Activated T-cell treated with anti-CD3 and anti-CD28 coated beads for 1 hour (primary cell): ENCODE measurements around the gene GALNS.

ENCODE experiments used
- DNase-seq: peaks from one replicate; pipeline ENCODE4 v3.0.0-alpha.2; 2020; ENCODE audit warnings: low read depth

Gene GALNS

DNA sequence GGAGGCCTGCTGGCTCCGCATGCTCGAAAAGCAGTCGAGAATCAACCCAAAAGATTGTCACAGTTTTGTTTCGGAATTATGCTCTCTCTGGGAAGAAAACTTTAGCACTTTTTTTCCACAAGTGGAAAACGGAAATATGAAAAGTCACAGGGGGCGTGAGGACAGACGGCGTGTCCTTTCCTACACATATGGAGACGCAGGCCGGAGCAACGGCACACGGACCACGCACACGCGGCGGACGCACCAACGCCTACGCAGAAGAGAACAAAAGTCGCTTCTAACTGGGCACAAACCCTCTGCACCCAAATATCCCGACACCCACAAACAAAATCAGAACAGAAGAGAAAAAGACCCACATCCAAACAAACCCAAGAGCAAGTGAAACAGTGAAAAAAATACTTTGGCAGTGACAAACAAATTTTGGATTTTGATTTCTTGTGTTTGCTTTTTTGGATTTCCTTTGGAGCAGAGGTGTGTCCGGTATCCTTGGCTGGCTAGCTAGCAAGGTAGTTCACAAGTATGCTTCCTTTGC lies 19.0 kb upstream of the GALNS start:
- DNase-seq: no peak

DNA sequence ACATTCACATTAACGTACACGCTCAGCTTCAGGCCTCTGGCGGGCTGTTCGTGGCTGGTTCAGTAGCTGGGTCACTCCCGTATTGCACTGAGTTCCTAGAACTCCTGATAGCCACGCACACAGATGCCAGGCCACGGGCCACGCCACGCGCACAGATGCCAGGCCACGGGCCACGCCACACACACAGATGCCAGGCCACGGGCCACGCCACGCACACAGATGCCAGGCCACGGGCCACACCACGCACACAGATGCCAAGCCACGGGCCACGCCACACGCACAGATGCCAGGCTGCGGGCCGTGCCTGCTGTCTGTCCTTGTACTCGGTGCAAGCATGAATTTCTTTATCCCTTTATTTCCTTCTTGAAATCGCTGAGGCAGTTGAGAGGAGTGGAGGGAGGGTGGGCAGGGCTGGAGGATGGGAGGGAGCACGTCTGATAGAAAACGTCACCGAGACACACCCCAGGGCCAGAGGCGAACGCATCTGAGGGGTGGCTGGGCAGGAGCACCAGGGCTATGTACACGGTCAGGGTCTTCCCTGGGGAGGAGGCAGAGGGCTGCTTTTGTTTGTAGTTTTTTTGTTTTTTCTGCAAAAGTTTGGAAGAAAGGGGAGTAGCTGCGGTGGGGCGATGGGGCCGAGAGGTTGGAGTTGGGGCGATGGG lies 18.3 kb upstream of the GALNS start:
- DNase-seq: no peak

GRCh38 chr16:88872650-88873331 lies 16.0 kb upstream of the GALNS start:
- no peak for DNase-seq

- DNase-seq: no peak
Observed at GRCh38 chr16:88871730-88872416, 15.1 kb upstream of the GALNS start.

DNA sequence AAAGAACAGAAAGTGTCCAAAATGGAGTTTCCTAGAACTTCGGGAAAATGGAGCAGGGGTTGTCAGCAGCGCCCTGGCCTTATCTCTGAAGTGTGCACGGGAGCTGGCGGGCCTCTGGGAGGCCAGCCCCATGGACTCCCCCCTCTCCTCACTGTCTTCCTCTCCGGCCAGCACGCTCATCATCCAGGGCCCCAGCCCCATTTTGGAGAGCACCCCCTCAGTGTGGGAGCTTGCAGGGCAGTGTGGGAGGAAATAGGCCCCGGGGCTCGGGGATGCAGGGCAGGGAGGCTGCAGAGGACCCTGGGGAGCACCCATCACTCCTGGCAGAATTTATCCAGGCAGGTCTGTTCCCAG lies 14.6 kb upstream of the GALNS start:
- DNase-seq: no peak

DNA sequence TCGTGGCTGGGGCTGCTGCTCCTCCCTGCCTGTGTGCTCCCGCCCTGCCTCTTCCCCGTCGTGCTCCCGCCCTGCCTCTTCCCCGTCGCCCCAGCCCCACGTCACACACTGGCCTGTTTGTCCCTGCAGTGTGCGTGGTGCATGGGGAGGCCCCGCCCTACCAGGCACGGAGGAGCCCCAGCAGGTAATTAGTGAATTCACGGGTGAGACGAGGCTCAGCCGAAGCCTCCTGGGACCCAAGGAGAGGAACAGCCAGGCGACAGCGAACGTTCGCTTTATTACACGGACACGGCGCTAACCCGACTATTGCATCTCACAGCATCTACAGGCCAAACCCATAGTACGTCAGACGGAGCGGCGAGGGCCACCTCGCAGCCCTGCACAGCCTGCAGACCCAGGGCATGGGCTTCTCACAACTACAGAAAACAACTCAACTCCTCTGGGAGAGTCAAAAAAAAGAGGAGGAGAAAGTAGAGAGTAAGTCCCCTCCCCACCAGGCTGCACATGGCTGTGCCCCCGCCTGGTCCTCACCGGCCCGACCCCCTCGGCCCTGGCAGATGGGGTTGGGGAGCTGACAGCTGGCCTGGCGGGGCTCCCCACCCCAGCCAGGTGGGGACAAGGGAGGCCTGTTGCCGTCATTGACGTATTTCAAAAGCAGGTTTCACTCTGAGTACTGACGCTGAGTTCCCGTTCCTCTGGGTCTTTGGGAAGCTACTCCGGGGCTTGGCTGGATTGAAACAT lies 14.0 kb upstream of the GALNS start:
- no peak for DNase-seq

GRCh38 chr16:88869673-88869980 lies 12.9 kb upstream of the GALNS start:
- DNase-seq: no peak

- DNase-seq: no peak
Observed at GRCh38 chr16:88868974-88869672, 12.4 kb upstream of the GALNS start.

GRCh38 chr16:88867581-88868246 lies 11.0 kb upstream of the GALNS start:
- no peak for DNase-seq

DNA sequence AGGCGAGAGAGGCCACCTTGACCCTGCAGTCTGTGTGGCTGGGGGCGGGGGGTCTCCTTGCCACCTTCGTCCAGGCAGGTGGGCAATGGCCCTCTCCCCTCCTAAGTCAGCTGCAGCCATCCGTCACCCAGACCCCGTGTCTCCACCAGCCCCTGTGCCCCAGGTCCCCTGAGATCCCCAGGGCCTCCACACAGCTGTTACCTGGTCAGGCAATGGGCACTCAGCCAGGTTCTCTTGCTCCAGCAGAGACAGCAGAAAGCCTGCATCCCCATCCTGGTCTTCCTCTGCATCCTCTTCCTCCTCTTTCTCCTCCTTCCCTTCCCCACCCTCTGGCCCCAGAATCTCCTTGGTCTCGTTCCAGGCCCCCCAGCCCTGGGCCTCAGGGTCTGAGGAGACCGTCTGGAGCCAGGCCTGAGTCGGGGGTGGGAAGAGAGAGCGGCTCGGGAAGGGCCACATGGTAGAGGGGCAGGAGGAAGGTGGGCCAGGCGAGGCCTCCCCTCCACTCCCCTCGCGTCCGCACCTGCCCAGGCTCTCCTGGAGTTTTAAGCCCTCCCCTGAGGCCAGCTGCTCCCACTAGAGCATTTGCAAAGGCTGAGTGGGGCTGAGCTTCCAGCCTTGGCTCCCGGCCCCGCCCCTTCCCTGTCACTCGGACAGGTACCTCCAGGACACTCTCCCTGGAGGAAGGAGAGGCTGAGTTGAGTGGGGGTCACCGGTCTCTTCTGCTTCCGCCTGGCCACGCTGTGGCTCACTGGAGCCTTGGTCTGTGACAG lies 9.6 kb upstream of the GALNS start, which contains the start of gene PABPN1L:
PABPN1L (minus strand) TSS at position 510 of the 770 bp plus-strand sequence; CDS start at position 456, 54 bp downstream.
- DNase-seq: no peak

- no peak for DNase-seq
Observed at GRCh38 chr16:88865742-88866141, 9.0 kb upstream of the GALNS start.

DNA sequence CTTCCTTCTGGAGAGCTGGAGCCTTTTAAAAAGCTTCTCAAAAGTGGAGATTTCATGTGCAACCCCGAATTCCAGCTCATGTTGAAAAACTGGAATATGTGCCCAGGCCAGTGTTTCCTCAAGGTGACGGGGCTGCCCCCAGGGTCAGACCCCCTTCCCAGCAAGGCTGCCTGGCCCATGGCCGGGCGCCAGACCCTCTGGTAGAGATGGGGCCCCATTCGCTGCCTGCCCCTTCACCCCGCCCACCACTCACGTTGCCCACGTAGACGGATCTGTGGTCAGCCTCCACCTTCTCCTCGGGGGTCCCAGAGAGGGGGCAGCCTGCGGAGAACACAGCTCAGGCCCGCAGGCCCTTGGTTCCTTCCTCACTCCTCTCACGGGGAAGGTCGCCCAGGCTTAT lies 8.6 kb upstream of the GALNS start:
- no peak for DNase-seq

DNA sequence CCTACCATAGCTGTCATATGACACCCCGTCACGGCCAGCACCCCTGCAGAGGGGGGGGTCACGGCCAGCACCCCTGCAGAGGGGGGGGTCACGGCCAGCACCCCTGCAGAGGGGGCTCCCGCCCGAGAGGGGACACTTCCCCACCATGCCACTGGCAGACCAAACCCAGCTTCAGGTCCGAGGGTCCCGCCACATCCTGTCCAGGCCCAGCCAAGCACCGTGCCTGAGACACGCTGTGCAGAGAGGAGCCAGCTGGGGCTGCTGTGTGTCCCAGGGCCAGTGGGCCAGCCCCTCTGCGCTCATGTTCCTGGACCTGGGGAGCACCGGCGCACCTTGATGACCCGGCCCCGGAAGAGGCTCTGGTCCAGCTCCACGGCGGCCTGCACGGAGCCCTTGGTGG lies 7.8 kb upstream of the GALNS start:
- DNase-seq: no peak

DNA sequence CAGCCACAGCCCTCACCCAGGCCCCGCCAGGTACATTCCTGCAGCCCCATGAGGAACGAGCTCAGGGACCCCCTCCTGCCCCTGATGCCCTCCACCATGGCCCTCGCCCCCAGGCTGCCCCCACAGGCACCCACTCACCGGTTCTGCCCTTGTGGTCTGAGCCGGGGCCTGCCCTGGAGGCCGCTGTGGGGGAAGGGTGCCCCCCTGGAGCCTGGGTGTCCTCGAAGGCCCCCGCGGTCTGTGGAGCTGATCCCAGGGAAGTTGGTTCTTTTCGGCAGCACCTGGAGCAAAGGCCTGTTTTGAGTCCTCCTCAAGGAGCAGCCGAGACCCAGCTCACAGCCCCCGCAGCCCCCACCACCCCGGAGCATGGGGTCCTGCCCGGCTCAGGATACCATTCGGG lies 7.4 kb upstream of the GALNS start:
- DNase-seq: no peak

DNA sequence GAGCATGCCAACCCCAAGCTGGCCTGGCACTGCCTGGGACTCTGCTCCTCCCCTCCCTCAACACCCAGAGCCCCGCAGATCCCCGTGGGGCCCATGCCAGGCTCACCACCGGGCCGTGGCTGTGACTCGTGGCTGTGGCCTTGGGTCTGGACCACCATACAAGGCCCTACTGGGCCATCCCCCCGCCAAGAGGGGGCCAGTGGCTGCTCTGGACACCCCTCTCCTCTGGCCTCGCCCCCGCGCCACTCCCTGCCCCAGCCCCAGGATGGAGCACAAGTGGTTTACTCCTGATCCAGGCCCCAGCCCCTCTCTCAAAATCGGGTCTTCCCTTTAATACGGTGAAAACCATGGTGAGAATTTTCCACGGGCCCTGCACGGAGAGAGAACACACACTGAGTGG lies 6.7 kb upstream of the GALNS start:
- DNase-seq: no peak

DNA sequence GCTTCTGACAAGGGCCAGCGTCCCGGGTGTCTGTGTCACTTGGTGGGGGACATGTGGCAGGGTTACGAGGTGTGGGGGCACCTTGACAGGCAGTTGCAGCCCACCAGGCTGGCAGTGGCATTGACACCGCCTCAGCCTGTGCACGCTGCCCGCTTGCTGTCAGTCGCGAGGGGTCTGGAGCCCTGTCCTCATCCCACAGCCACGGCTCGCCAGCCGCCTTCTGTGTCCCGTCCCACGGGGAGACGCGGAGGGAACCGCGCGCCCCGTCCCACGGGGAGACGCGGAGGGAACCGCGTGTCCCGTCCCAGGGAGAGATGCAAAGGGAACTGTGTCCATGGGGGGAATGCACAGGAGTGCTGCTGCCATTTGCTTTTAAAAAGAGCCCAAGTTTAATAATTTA lies 6.2 kb upstream of the GALNS start:
- DNase-seq: no peak

DNA sequence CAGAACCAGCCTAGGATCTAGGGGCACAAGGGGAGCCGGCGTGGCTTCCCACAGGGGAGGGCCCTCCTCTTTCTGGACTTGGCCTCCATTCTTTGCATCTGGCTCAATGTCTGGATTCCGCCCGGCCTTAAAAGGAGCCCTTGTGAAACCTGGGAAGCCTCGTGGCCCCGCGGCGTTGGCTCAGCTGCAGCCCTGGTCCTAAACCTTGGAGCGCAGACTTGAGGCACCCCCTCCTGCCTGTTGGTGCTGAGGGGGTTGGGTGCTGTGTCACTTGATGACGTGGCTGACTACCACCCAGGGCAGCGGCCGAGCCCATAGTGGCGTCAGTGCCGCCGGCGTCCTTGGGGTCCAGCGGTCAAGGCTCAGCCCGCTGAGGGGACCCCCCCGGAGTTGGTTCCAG lies 4.6 kb upstream of the GALNS start:
- no peak for DNase-seq

DNA sequence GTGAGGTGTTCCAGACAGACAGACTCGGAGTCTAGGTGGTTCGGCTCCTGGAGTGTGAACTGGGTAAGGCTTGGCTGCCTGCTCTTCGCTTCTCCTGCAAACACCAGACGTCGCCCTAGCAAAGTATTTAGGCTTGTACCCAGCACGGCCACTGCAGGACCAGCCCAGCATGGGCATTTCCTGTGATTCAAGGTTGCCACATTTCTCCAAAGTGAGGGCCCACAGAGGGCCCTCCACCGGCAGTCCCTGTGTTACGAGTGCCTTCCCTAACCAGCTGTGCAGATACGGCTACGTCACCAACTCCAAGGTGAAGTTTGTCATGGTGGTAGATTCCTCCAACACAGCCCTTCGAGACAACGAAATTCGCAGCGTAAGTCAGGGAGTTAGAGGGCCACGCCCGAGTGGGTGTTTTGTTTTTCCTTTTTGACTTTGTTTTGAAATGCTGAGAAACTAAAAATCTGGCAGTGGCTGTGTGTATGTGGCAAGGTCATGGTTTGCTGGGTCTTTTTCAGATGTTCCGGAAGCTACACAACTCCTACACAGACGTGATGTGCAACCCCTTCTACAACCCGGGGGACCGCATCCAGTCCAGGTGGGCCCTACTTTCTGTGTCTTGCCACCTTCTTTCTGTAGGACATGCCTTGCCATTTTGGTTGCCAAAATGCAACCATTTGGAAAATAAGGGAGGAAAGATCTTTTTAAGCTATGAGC lies 2.8 kb upstream of the GALNS start:
- DNase-seq: no peak

DNA sequence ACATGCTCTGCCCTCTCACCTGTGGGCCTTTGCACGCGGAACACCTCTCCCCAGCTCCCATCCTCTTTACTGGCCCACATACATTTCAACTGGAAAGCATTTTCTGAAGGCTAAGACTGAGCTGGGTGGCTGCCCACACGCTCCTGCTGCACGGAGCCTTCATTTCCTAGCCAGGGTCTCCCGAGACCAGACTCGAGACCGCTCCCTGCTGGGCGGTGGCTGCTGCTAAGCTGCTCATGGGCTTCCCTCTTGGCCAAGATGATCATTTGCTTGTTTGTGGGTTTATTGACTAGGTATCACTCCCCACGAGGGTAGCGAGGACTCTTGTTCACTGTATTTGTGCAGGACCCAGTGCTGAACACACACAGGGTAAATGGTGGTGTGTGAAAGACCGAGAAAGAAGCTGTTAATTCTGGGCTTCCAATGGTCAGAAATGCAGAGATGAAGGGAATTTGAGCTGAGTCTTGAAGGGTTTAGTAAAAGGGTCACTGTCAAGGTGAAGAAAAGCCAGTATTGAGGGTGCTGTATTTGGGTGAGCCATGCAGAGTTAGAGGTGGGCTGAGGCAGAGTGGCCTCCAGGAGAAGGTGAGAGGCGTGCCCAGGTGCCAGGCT lies 1.1 kb upstream of the GALNS start:
- peak; percentile 71 for DNase-seq
